Naive thymus-derived CD4-positive, alpha-beta T cell (primary cell): ENCODE data around the gene ASAP3. TPM values are rescaled to one million over a fixed set of nuclear protein-coding genes. Genes with fewer than 3 reads are reported as not detected.
A peak's percentile ranks its signal among the peaks of the same experiment; 100 is the strongest.

Experiments
- ATAC-seq: fragments of 150-1000 bp; cut with Tn5 transposase; 2 replicates; pipeline ENCODE4 v1.10.0; 2021; ENCODE audit warnings: mild to moderate bottlenecking, moderate library complexity
- CTCF ChIA-PET: fragments of 350-600 bp; sonication (Branson Sonifier 250); formaldehyde crosslinking; loops from one replicate; lab custom pipeline; 2021; ENCODE audit warnings: antibody characterized with exemption; lab: Charles Lee
- POLR2A ChIA-PET: fragments of 350-600 bp; sonication (Branson Sonifier 250); formaldehyde crosslinking; loops from one replicate; lab custom pipeline; 2021; ENCODE audit warnings: antibody characterized with exemption, inconsistent platforms; lab: Charles Lee
- DNase-seq, 9 donors: peaks; one replicate each; pipeline versions ENCODE4 v3.0.0 to v3.0.0-alpha.2; 2020 to 2022; ENCODE audit warnings: mixed read lengths in 1 of 9
- H3K27ac ChIP-seq: one replicate; pipeline ENCODE4 v1.7.0; 2013; ENCODE audit warnings: mild to moderate bottlenecking, low read depth, low read length, moderate library complexity
- H3K27me3 ChIP-seq, 2 donors: one replicate each; pipeline ENCODE4 v1.7.0; 2013; ENCODE audit warnings: low read length in 2 of 2, mild to moderate bottlenecking in 2 of 2, moderate library complexity in 2 of 2; ENCODE audit not compliant: control insufficient read depth in 2 of 2, insufficient read depth in 2 of 2
- H3K36me3 ChIP-seq, 3 experiments: 1 replicate in 2 of 3; 2 replicates in 1 of 3; pipeline ENCODE4 v1.7.0; 2013; ENCODE audit warnings: low read length in 3 of 3, mild to moderate bottlenecking in 3 of 3, moderate library complexity in 1 of 3; ENCODE audit not compliant: insufficient read depth in 3 of 3, control insufficient read depth in 2 of 3
- H3K4me1 ChIP-seq, 2 donors: one replicate each; pipeline ENCODE4 v1.7.0; 2013; ENCODE audit warnings: low read length in 2 of 2, mild to moderate bottlenecking in 2 of 2, moderate library complexity in 1 of 2; ENCODE audit not compliant: control insufficient read depth in 2 of 2, insufficient read depth in 2 of 2
- H3K4me3 ChIP-seq: 2 replicates; pipeline ENCODE4 v1.7.0; 2013; ENCODE audit warnings: mild to moderate bottlenecking, low read length
- H3K9me3 ChIP-seq, 3 experiments: 1 replicate in 2 of 3; 2 replicates in 1 of 3; pipeline ENCODE4 v1.7.0; 2013; ENCODE audit warnings: low read length in 3 of 3; ENCODE audit not compliant: control insufficient read depth in 2 of 3
- H3K27ac Mint-ChIP-seq, 9 donors: one replicate each; pipeline ENCODE4 v1.8.0; 2020 to 2022; ENCODE audit warnings: mixed read lengths in 9 of 9, mild to moderate bottlenecking in 8 of 9, moderate library complexity in 5 of 9, inconsistent platforms in 2 of 9
- H3K27me3 Mint-ChIP-seq, 5 donors: one replicate each; pipeline ENCODE4 v1.8.0; 2021 to 2022; ENCODE audit warnings: mixed read lengths in 5 of 5, mild to moderate bottlenecking in 1 of 5
- H3K36me3 Mint-ChIP-seq, 5 donors: one replicate each; pipeline ENCODE4 v1.8.0; 2020 to 2022; ENCODE audit warnings: mixed read lengths in 5 of 5, mild to moderate bottlenecking in 3 of 5, inconsistent platforms in 1 of 5
- H3K4me1 Mint-ChIP-seq, 7 donors: one replicate each; pipeline ENCODE4 v1.8.0; 2020 to 2022; ENCODE audit warnings: mixed read lengths in 7 of 7, mild to moderate bottlenecking in 3 of 7, inconsistent platforms in 1 of 7
- H3K4me3 Mint-ChIP-seq, 10 donors: one replicate each; pipeline ENCODE4 v1.8.0; 2020 to 2022; ENCODE audit warnings: mild to moderate bottlenecking in 10 of 10, mixed read lengths in 10 of 10, moderate library complexity in 6 of 10, inconsistent platforms in 2 of 10
- H3K9me3 Mint-ChIP-seq, 11 donors: one replicate each; pipeline ENCODE4 v1.8.0; 2020 to 2022; ENCODE audit warnings: mixed read lengths in 11 of 11, mild to moderate bottlenecking in 4 of 11, inconsistent platforms in 1 of 11, moderate library complexity in 1 of 11
- intact Hi-C, 2 donors: fragments of 100-400 bp; cut with micrococcal nuclease; formaldehyde crosslinking; loops; one replicate each; pipeline ENCODE4 v1.15.1; 2023
- polyA plus RNA-seq, 2 donors: library from polyadenylated mRNA; unstranded; fragments of 300-500 nt; fragmentation: Illumina TruSeq; gene quantifications; one replicate each; pipeline ENCODE4 v1.2.3, GENCODE V29; 2021
- total RNA-seq, 6 experiments: library from RNA in 5 of 6; stranded (reverse) in 5 of 6; gene quantifications; 1 replicate in 5 of 6; 2 replicates in 1 of 6; pipeline ENCODE4 v1.2.3 and lab custom pipeline; 2021 to 2026

The ASAP3 gene
- total and polyA plus RNA-seq, 7 experiments from 2014 or later, result 0.12 to 8.8 (median 1.5) TPM

GRCh38 chr1:23408797-23409290 lies 75.1 kb downstream of the ASAP3 start:
- no peaks in the 10 kb centered on the region for H3K9me3 ChIP-seq
- ATAC-seq (no peak), DNase-seq (no peak)
- Mint-ChIP-seq H3K27ac (no peak overlapping the region), H3K36me3 (peaks cover 0 to 10% (median 3%) of the 10 kb centered on the region in 5 donors), H3K4me3 (no peak overlapping the region), H3K27me3 (no peaks in the 10 kb centered on the region), H3K9me3 (no peaks in the 10 kb centered on the region), H3K4me1 (peaks cover 4 to 7% (median 7%) of the 10 kb centered on the region in 7 donors)
- intact Hi-C loops, result loop anchor here in 1 of 2 donors (10.0 kb wide), 1 partner anchor 314 kb away; no protein-coding TSS in a partner anchor
- H3K27ac ChIP-seq, result no peak overlapping the region
- ChIA-PET CTCF (interaction anchor here (0.5 kb wide), 1 partner anchor 12 kb away, joined by 7 read pairs; no protein-coding TSS in a partner anchor), POLR2A (interaction anchor here (1.2 kb wide), 1 partner anchor 13 kb away, joined by 3 read pairs; no protein-coding TSS in a partner anchor)
- no peaks in the 10 kb centered on the region for H3K27me3 ChIP-seq
- peaks cover 4 to 5% of the 10 kb centered on the region in 2 donors for H3K4me1 ChIP-seq
- no peak overlapping the region for H3K4me3 ChIP-seq
- peaks cover 0 to 37% (median 4%) of the 10 kb centered on the region in 3 experiments for H3K36me3 ChIP-seq

- Histone ChIP-seq H3K36me3 (peaks cover 0 to 47% (median 4%) of the 10 kb centered on the region in 3 experiments), H3K4me1 (peaks cover 4 to 9% of the 10 kb centered on the region in 2 donors), H3K4me3 (no peak overlapping the region), H3K27ac (no peak overlapping the region), H3K27me3 (no peaks in the 10 kb centered on the region), H3K9me3 (no peaks in the 10 kb centered on the region)
- peaks cover 10 to 14% (median 12%) of the 10 kb centered on the region in 7 donors for H3K4me1 Mint-ChIP-seq
- H3K27ac Mint-ChIP-seq, result no peak overlapping the region
- H3K27me3 Mint-ChIP-seq, result no peaks in the 10 kb centered on the region
- ATAC-seq (no peak), DNase-seq (no peak)
- CTCF ChIA-PET, result no interaction called here
- no peak overlapping the region for H3K4me3 Mint-ChIP-seq
- intact Hi-C loops, result loop anchor here in 1 of 2 donors (10.0 kb wide), 1 partner anchor 312 kb away; no protein-coding TSS in a partner anchor
- H3K36me3 Mint-ChIP-seq, result peaks cover 0 to 15% (median 7%) of the 10 kb centered on the region in 5 donors
- POLR2A ChIA-PET, result interaction anchor here (0.5 to 1.1 kb wide), 2 partner anchors 15 to 956 kb away, joined by 3 to 4 read pairs; no protein-coding TSS in a partner anchor
- no peaks in the 10 kb centered on the region for H3K9me3 Mint-ChIP-seq
Observed at GRCh38 chr1:23407016-23407630, 76.9 kb downstream of the ASAP3 start.

GRCh38 chr1:23405946-23406345 lies 78.0 kb downstream of the ASAP3 start:
- Histone ChIP-seq H3K36me3 (peaks cover 0 to 57% (median 4%) of the 10 kb centered on the region in 3 experiments), H3K4me1 (peaks cover 4 to 9% of the 10 kb centered on the region in 2 donors), H3K4me3 (no peak overlapping the region), H3K27me3 (no peaks in the 10 kb centered on the region), H3K27ac (no peak overlapping the region), H3K9me3 (no peaks in the 10 kb centered on the region)
- no peak for DNase-seq
- CTCF ChIA-PET, result no interaction called here
- Mint-ChIP-seq H3K9me3 (no peaks in the 10 kb centered on the region), H3K36me3 (peaks cover 0 to 20% (median 7%) of the 10 kb centered on the region in 5 donors), H3K4me3 (no peak overlapping the region), H3K27ac (no peak overlapping the region), H3K4me1 (peaks cover 10 to 14% (median 12%) of the 10 kb centered on the region in 7 donors), H3K27me3 (no peaks in the 10 kb centered on the region)
- ATAC-seq, result no peak
- POLR2A ChIA-PET, result interaction anchor here (0.7 kb wide), 1 partner anchor 258 kb away, joined by 5 read pairs; no protein-coding TSS in a partner anchor
- intact Hi-C loops, result loop anchor here (2.0 to 10.0 kb wide), 4 partner anchors 37 to 311 kb away; partner anchors contain the start of genes HTR1D (in 1 of the 2) and ZNF436 (in 1 of the 2)

- H3K27ac Mint-ChIP-seq, result peak overlapping the region in 5 of 9 donors; percentile 16 to 76 (median 51)
- peaks cover 10 to 14% (median 12%) of the 10 kb centered on the region in 7 donors for H3K4me1 Mint-ChIP-seq
- ChIA-PET POLR2A (interaction anchor here (0.6 to 0.8 kb wide), 2 partner anchors 18 to 160 kb away, joined by 3 read pairs; no protein-coding TSS in a partner anchor), CTCF (interaction anchor here (1.0 to 1.9 kb wide), 5 partner anchors 18 to 220 kb away, joined by 3 to 6 read pairs (median 4); no protein-coding TSS in a partner anchor)
- DNase-seq (peak; percentile 62 to 83 (median 73)), ATAC-seq (peak; percentile 92)
- Histone ChIP-seq H3K4me3 (no peak overlapping the region), H3K9me3 (no peaks in the 10 kb centered on the region), H3K27ac (no peak overlapping the region), H3K36me3 (peaks cover 0 to 61% (median 2%) of the 10 kb centered on the region in 3 experiments), H3K27me3 (no peaks in the 10 kb centered on the region), H3K4me1 (peaks cover 4 to 9% of the 10 kb centered on the region in 2 donors)
- H3K9me3 Mint-ChIP-seq, result no peaks in the 10 kb centered on the region
- H3K27me3 Mint-ChIP-seq, result no peaks in the 10 kb centered on the region
- H3K36me3 Mint-ChIP-seq, result peaks cover 0 to 20% (median 7%) of the 10 kb centered on the region in 5 donors
- intact Hi-C loops, result loop anchor here (1.0 to 10.0 kb wide), 8 partner anchors 35 to 427 kb away; partner anchors contain the start of genes ZNF436 (in 2 of the 2), HNRNPR (in 1 of the 2) and HTR1D (in 1 of the 2)
- no peak overlapping the region for H3K4me3 Mint-ChIP-seq
Observed at GRCh38 chr1:23403735-23404486, 80.1 kb downstream of the ASAP3 start.

GRCh38 chr1:23403355-23403734 lies 80.6 kb downstream of the ASAP3 start:
- Histone ChIP-seq H3K36me3 (peaks cover 0 to 55% (median 0%) of the 10 kb centered on the region in 3 experiments), H3K27me3 (no peaks in the 10 kb centered on the region), H3K4me3 (no peak overlapping the region), H3K9me3 (no peaks in the 10 kb centered on the region), H3K4me1 (peaks cover 4 to 9% of the 10 kb centered on the region in 2 donors), H3K27ac (no peak overlapping the region)
- Mint-ChIP-seq H3K4me1 (peaks cover 10 to 14% (median 12%) of the 10 kb centered on the region in 7 donors), H3K27ac (peak overlapping the region in 2 of 9 donors; percentile 16 to 76), H3K4me3 (no peak overlapping the region), H3K36me3 (peaks cover 0 to 20% (median 7%) of the 10 kb centered on the region in 5 donors), H3K27me3 (no peaks in the 10 kb centered on the region), H3K9me3 (no peaks in the 10 kb centered on the region)
- ATAC-seq, result no peak
- intact Hi-C loops, result loop anchor here (5.0 to 10.0 kb wide), 3 partner anchors 76 to 426 kb away; no protein-coding TSS in a partner anchor
- CTCF ChIA-PET, result interaction anchor here (0.8 to 1.9 kb wide), 8 partner anchors 9 to 575 kb away, joined by 3 to 6 read pairs (median 4); no protein-coding TSS in a partner anchor
- DNase-seq, result no peak
- POLR2A ChIA-PET, result no interaction called here

- Histone ChIP-seq H3K9me3 (no peaks in the 10 kb centered on the region), H3K4me3 (no peak overlapping the region), H3K27me3 (no peaks in the 10 kb centered on the region), H3K36me3 (peaks cover 0 to 52% (median 0%) of the 10 kb centered on the region in 3 experiments), H3K27ac (no peak overlapping the region), H3K4me1 (peaks cover 4 to 9% of the 10 kb centered on the region in 2 donors)
- CTCF ChIA-PET, result interaction anchor here (0.8 to 1.9 kb wide), 7 partner anchors 9 to 575 kb away, joined by 3 to 6 read pairs (median 4); no protein-coding TSS in a partner anchor
- H3K4me3 Mint-ChIP-seq, result no peak overlapping the region
- no peaks in the 10 kb centered on the region for H3K9me3 Mint-ChIP-seq
- no peak overlapping the region for H3K27ac Mint-ChIP-seq
- POLR2A ChIA-PET, result no interaction called here
- intact Hi-C loops, result loop anchor here (5.0 to 10.0 kb wide), 3 partner anchors 76 to 426 kb away; no protein-coding TSS in a partner anchor
- ATAC-seq (no peak), DNase-seq (no peak)
- H3K36me3 Mint-ChIP-seq, result peaks cover 0 to 21% (median 7%) of the 10 kb centered on the region in 5 donors
- no peaks in the 10 kb centered on the region for H3K27me3 Mint-ChIP-seq
- H3K4me1 Mint-ChIP-seq, result peaks cover 10 to 14% (median 12%) of the 10 kb centered on the region in 7 donors
Observed at GRCh38 chr1:23403038-23403336, 81.0 kb downstream of the ASAP3 start.
